GM18520 (cell line): Measurements from ENCODE around the gene ZBTB40.

ENCODE experiments used
- ATAC-seq: cut with Tn5 transposase; IDR thresholded peaks from one replicate; pipeline ENCODE4 v1.9.1; 2021; ENCODE audit not compliant: unreplicated experiment

ZBTB40 gene

GRCh38 chr1:22500058-22500457 is 48.4 kb downstream of the ZBTB40 start:
- ATAC-seq: no peak

- ATAC-seq: no peak
Observed at GRCh38 chr1:22500471-22500870, 48.8 kb downstream of the ZBTB40 start.

DNA sequence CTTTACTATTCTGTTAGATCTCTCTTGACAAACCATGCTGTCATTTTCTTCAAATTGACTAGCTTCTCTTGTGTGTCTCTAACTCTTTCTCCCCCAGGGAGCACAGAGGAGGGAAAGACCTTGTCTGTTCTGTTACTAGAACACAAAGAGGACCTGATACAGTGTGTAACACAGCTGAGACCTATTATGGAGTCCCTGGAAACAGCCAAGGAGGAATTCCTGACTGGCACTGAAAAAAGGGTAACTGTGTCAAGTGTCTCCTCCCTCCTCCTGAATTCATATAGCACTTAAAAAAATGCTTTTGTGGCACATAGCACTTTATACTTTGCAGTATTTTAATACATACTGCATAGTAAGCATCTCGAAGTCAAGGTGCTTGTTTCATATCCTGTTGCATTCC is 50.6 kb downstream of the ZBTB40 start:
- no peak for ATAC-seq

DNA sequence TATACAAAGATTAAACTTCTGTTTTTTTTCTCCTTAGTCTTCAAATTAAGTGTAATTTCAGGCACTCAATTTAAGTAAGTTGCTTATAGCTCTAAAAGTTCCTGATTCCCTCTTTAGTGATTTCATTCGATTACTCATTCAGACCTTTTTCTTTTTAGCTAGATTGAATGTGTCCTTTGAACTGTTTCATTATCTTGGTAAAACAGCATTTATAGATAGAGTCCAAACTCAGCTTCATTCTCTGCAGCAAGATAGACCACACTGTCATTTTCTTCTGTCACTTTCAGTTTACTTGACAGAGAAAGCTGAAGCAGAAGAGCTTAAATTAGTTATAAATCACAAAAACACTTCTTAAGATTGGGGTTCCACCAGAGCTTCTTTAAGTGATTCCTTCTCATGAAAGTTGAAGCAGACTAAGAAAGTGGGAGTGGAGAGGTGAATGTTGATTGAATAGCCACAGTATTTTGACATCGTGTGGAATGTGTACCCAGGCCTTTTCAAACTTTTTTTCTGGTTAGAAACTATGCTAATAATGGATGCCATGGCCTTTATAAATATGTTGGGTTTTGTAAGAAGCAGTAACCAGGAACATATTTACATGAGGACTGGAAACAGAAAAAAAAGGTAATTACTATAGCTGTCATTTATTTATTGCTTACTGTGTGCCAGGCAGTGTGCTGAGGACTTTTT is 52.2 kb downstream of the ZBTB40 start:
- no peak for ATAC-seq

- ATAC-seq: no peak
Observed at GRCh38 chr1:22506130-22506692, 54.6 kb downstream of the ZBTB40 start.

DNA sequence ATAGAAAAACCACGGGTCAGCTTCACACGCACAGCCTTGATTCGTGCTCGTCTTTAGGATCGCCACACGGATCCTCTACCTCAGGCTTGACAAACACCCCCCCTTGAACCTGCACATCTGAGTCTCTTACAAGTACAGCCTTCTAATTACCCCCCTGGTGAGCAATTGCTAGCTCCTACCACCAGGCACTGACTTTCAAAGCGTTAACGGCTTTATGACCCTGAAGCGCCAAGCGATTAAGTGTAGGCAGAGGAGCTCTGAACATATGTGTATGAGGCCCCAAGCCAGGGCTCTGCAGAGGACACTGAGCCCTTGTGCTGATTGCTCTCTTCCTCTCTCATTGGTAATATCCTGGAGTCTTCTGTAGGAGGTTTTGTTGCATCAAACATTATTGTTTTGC is 55.9 kb downstream of the ZBTB40 start:
- ATAC-seq: no peak

DNA sequence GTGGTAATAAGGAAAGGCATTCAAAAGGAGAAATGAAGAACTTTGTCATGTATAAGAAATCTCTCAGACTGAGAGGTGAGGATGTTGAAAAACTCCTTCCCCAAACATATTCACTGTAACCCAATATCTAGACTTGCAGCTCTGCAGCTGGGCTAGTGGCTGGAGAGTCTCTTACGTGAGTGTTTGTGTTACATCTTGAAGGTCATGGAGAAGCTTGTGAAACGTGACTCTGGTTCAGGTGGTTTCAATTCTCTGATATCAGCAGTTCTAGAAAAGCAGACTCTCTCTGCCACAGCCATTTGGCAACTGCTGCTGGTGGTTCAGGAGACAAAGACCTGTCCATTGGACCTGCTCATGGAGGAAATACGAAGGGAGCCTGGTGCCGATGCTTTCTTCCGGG is 56.7 kb downstream of the ZBTB40 start:
- no peak for ATAC-seq

DNA sequence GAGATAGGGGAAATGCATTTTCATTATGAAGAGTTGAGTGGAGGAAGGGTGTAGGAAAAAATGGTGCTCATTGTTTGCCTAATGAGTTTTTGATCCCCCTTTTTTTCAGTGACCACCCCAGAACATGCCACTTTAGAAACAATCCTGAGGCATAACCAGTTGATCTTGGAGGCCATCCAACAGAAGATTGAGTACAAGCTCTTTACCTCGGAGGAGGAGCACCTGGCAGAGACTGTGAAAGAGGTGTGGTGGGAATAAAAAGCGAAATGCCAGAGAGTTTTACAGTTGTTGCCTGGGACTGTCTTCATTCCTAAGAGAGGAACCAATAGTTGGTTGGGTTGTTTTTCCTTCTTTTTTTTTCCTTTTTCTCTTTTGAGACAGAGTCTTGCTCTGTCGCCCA is 57.3 kb downstream of the ZBTB40 start:
- ATAC-seq: no peak

DNA sequence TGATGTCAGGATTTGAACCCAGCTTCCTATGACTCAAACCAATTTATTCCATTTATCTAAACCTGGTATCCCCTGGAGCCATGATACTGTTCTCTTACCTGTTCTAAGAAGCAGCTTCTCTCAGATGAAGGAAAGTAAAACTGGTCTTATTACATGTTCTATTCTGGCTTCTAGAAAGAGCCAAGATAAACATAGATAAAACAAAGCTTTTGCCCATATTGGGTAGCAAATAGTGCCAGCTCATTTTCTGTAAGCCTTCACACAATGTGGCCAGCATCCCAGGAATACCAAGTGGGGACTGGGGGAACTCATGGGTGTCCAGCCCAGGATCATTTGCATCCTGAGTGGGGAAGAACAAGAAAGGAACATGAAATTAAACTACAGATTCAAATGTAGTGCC is 58.2 kb downstream of the ZBTB40 start:
- ATAC-seq: no peak

GRCh38 chr1:22512873-22513272 is 61.2 kb downstream of the ZBTB40 start:
- ATAC-seq: no peak

GRCh38 chr1:22516906-22517571 is 65.4 kb downstream of the ZBTB40 start:
- no peak for ATAC-seq

- no peak for ATAC-seq
Observed at GRCh38 chr1:22517956-22518355, 66.3 kb downstream of the ZBTB40 start.

- no peak for ATAC-seq
Observed at GRCh38 chr1:22518379-22518778, 66.7 kb downstream of the ZBTB40 start.

- ATAC-seq: no peak
Observed at GRCh38 chr1:22520871-22521270, 69.2 kb downstream of the ZBTB40 start.

GRCh38 chr1:22521692-22522091 is 70.0 kb downstream of the ZBTB40 start:
- no peak for ATAC-seq

- ATAC-seq: no peak
Observed at GRCh38 chr1:22522221-22522743, 70.6 kb downstream of the ZBTB40 start.

- ATAC-seq: no peak
Observed at GRCh38 chr1:22524481-22524880, 72.8 kb downstream of the ZBTB40 start.

GRCh38 chr1:22525211-22525610 is 73.6 kb downstream of the ZBTB40 start:
- no peak for ATAC-seq

DNA sequence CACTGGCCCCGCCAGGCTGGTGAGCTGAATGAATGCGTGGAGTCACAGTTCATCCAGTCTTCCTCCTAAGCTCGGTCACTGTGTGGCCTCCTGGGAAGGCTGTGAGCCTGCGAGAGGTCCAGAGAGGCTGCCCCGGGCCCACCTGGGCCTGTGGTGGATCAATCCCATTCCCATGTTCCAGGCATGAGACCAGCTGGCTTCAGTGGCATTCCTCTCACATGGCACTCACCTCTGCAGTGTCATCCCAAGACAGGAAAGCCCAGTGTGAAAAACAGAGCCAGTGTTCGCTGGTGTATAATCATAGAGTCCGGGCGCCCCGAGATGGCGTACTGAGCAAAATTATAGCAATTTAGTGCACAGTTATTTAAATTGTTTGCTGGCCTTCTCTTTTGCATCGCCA is 74.0 kb downstream of the ZBTB40 start:
- no peak for ATAC-seq

DNA sequence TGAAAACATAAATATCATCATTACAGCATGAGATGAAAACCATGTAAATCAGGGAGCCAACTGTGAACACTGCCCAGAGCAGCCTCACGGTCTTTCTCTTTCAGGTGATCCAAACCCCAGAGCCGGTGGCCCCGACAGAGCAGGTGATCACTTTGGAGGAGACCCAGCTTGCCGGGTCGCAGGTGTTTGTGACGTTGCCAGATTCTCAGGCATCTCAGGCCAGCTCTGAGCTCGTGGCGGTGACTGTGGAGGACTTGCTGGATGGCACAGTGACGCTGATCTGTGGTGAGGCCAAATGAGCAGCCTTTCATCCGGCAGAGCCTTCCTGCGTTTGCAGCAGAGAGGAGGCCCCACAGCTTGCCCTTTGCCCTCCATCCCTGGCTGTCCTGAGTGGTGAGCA is 74.4 kb downstream of the ZBTB40 start:
- no peak for ATAC-seq

DNA sequence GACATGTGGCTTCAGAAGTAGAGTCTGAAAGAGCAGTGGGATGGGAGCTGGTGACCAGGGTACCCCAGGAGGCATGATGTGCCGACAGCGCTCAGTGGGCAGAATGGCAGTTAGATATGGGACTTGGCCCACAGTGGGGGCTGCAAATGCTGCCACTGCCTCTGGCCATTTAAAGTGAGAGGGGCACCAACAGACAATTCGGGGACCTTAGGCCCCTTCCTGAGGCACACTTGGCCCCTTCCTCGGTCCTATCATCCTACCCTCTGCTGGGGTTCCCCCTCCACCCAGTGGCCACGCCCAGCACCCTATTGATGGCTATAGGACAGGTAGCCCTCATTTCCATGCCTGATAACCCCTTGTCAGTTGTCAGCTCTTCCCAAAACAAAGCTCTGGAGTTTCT is 75.0 kb downstream of the ZBTB40 start:
- no peak for ATAC-seq

DNA sequence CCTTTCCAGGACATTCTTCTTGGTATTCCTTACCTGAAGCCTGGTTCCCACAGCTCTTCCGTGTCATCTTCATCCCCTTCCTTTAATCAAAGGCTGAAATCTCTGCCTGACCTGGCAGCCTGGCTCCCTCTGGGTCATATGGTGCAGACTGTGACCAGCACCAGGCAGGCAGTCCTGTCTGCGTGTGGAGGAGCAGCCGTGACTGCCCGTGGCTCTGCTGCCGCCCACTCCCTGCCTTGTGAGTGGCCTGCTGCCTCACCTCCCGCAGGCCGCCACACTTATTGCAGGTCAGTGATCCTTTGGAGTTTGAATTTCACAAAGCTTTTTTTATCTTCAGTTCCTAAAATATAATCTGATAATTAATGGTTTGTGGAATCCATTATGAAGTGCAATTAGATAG is 75.5 kb downstream of the ZBTB40 start:
- ATAC-seq: no peak
